ENCODE data around the gene ITPR2. TPM values are rescaled to one million over a fixed set of nuclear protein-coding genes. Genes with fewer than 3 reads are reported as not detected.

The ITPR2 gene
- total RNA-seq, 1 donor from 2014 or later: 63.4 TPM

DNA sequence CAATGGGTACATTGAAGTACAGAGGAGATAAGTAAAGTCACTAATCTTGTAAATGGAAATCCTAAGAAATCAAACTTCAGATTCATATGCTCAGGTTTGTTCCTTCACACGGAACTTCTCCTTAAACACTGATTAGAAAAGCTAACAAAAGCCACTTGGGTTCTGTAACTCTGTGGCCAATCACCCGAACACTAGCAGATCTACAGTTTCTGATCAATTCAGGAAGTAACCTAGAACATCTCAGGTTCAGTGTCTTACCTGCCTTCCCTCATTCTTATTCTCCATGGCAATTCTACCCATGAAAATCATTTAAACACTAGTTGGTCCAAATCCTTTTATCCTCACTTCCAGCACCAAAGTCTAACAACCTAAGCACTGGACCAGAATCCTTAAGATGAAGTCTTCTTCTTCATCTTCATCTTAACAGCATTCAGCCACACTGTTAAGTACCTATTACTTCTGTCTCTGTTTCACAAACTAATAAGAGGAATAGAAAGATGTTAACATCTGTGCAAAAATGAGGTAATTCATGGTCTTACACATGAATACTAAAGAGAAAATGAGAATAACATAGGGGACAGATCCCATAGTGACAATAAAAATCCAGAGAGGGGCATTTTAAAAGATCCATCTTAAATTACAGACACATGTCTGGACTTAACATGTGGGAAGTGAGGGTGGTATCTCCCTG, 453.1 kb downstream of the ITPR2 start:
- no peak for DNase-seq

DNA sequence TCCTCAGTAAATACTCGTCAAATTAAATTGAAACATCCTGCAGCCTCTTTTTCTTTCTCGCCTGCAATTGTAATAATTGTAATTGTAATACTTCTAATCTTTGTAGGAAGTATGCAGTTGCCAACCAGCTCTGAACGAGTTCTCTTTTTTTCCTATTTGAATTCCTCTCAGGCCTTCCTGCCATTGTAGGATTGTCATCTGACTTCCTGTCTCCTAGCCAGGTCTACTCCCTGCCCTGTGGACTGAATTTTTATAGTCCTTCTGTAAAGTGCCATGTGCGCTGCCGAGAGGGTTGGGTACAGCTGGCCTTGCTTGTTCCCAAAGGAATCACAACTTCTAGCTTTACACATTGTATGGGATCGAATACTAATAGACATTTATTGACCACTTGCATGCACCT, 454.3 kb downstream of the ITPR2 start:
- DNase-seq: no peak

DNA sequence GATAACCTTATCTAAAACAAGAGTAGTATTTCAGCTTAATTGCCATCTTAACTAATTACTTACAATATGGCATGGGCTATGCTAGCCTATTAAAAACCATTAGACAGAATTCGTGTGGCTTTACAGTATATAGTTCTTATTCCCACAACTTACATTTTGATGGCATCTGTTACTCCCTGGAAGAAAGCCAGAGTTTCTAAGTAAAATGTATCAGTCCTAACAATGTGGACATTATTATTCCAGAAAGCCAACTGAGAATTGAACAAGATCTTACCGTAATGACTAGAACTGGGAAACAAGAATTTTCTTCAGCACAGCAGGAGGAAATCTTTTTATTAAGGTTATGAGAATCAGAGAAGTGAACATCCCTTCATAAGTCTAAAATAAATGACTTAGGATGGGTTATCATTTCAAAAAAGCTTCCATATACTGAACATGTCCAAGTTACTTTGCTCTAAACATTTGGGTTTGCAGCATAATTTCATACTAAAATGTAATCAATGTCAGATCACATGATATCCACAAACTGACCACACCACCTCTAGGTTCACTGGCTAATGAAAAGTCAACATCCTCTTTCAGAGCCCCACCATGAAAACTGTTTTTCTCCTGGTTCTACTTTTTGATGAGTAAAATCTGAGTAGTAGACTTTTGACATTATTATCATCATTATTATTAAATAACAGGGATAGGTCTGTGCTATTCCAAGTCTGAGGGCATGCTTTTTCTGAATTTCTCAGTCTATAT, 457.9 kb downstream of the ITPR2 start:
- peak; percentile 52 for DNase-seq

DNA sequence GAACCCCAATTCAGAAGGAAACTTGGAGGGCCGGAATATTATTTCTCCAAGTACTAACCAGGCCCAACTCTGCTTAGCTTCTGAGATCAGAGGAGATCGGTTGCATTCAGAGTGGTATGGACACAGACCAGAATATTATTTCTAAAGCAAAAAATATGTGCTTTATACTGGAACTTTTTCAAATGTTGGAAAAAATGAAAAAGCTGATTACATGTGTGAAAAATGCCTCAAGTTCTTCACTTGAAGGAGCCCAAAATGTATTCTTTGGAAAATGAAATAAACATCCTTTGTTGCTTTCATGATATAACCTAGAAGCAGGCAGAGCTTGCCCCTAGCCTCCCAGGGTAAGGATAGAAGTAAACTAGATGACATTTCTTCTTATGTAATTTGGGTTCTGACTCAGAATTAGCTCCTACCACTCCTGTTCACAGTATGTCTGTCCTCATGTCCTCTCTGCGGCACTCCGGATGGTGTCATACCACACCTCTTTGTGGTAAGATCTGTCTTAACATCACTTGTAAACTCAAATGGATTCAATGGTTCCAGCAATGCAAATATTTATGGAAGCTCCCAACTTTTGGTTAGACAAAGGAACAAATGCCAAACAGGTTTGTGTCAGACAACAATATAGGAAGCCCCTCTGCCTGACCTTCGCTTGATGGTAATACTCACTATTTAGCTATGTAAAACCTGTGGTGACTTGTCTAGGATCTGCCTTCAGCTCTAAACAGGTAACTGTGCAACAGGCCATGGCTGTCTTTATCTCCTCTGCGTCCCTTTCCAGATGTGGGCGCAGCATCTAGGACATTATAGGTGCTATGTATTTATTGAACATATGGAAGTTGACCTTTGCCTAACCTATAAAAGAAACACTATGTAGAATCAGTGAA, 459.1 kb downstream of the ITPR2 start:
- no peak for DNase-seq

DNA sequence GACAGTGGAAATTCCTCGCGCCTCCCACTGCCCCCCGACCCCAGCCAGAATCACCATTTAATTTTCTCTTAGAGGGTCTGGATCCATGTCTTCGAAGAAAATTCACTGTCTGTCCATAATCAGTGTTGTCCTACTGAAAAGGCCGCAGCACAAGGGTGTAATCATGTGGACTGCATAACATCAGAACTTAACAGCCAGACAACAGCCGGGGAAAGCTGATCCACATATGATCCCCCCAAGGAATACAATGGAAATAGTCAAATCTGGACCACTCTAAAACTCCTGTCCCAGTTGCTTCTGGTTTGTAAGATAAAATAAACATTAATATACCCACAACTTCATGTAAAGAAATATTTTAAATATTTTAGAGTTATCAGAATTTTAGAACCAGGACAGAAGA, 460.1 kb downstream of the ITPR2 start:
- no peak for DNase-seq

DNA sequence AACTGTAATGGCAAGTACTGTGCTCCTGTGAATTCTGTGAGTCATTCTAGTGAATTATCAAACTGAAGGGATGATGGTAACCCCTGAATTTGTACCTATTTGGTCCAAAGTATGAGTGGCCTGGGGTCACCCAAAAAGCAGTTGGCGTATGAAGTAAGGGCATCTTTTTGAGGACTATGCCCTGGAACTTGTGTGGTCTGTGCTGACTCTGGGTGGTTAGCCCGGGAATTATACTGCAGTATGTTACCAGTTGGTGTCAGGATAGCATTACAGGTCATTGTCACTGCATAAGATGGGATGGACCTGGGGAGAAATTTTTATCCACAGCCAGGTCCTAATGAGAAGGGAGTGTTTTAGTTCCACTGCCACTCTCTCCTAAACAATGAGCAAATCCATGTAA, 462.9 kb downstream of the ITPR2 start:
- no peak for DNase-seq

DNA sequence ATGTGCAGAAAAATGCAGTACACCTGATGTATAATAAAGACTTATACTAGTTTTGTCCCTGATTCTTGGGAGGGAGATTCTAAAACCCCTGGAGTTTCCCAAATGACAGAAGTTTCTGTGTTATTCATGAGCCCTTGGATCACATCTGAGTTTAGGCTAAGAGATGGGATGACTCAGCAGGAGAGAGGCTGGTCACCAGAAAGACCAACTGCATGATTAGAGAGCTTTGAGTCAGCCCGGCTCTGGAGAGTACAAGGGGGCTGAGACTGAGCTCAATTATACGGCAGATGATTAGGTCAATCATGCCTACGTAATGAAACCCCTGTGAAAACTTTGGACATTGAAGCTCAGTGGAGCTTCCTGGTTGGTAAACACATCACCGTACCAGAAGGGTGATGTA, 463.4 kb downstream of the ITPR2 start:
- no peak for DNase-seq

DNA sequence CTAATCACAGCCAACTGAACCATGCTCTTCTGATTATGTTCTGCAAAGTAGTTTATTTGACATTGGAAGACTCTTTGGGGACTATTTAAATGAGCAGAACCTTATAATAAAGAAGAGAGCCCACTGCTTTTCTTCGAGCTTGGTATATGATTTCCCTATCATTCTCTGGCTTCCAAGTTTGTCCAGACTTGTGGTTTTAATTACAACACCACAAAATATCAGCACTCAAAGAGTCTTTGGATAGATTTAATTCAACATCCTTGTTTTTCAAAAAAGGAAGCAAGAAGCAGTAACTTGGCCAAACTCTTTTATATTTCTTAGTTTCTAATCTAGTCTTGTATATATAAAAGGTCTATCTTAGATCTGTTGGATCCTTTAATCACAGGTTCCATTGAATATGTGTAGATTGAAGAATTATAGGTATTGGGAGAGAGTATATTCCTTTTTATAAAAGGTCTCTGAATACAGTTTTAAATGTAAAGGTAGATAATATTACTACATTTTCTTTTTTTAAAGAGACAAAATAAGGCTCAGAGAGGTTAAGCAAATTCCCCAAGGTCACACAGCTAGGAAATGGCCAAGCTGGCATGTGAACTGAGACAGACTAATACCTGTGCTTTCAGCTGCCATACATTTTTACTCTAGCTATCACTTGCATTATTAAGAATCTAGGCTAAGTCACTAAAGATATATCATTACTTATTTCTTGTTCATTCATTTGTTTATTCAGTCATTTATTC, 464.8 kb downstream of the ITPR2 start:
- no peak for DNase-seq

DNA sequence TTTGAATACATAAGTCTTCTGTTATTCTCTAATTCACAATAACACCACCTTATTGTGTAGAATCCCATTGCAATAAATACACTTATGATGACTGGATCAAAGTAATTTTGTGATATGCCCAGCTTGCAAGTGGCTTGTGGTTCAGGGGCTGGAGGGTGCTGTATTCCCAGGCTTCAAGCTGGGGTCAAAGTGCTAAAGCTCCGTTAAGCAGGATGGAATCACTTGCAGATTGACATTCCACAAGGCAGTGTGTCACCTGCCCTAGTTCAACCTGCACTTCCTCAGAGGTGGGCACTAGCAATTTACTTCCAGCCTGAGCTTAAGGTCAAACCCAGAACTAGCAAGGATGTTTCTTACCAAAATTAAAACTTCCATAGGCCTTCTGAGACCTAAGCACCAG, 471.0 kb downstream of the ITPR2 start:
- DNase-seq: no peak

DNA sequence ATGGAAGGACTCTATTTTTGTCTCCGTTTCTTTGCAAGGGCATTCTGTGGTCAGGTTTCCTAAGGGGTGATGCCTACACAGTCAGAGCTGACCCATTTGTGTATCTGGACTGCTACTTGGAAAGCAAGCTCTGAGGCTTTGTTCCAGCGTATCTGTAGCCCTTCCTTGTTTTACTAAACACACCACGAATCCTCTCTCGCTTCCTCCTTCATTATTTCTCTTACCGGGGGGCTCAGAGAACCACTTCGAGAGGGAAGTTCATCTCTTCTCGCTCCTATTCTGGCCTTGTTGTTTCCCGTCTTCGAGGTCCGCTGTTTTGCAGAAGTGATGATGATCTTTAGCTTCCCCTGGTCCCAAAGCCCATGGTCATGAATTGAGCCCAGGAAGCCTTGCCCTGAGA, 472.9 kb downstream of the ITPR2 start:
- DNase-seq: no peak

DNA sequence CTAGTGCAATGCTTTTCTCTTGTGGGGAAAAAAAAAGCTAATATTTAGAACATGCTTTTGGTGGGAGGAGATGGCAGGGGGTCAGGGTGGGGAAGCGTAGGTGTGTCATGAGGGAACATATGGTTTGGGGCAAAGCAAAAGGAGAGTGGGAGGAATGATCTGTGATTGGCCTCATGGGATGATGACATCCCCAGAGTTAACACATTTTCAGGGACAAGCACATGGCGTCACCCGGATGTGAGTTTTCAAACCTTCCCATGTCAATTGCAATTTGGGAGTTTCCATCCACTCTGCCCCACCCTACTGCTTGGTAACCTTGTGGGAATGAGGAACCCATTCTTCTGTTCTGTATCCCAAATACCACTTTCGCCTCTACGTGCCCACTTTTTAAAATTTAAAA, 473.4 kb downstream of the ITPR2 start:
- no peak for DNase-seq

DNA sequence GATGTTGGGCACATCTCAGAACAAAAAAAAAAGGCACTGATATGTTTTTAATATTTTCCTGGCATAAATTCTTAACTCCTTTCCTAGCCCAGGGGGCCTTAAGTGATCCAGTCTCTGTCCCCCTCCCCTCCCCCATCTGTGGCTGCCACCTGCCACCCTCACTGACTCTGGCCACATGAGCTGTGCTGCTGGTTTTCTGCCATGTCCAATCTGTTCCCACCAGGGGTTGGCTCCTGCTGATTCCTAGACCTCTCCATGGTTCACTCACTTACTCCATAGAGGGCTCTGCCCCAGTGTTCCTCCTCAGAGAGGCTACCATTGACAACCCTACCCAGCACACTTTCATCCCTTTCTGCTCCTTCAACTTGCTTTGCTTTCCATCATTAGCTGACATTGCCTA, 474.3 kb downstream of the ITPR2 start:
- DNase-seq: no peak

DNA sequence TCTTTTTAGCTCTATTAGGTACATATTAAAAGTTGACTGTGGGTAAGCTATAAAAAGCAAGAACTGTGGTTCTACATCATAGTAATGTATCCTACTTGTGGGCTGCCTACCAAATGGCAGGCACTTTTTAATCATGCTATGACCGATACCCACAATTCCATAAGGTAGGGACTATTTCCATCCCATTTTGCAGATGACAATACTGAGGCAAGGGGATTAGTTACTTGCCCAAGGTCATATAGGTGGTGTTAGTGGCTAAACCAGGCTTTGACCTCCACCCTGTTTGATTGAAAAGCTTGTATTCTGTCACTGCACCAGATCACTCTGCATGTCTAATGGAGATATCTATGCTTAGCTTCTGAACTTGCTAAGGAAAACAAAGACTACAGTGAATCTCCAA, 485.7 kb downstream of the ITPR2 start:
- DNase-seq: no peak

DNA sequence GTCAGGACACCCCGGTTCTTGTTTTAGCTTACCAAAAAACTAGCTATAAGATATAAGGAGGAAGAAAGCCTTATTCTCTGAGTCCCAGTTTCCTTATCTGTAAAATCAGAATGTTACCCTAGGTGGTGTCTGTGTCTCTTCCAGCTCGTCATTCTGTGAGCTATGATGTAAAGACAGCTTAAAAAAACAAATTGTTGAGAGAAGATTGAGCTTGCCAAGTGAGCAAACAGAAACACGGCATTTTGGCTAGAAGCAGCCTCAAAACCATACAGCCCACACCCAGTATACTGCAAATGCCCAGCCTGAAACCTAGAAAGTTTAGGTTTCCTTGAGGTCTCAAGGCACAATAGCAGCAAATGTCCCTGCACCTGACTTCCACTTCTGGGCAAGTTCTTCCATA, 486.3 kb downstream of the ITPR2 start:
- no peak for DNase-seq

DNA sequence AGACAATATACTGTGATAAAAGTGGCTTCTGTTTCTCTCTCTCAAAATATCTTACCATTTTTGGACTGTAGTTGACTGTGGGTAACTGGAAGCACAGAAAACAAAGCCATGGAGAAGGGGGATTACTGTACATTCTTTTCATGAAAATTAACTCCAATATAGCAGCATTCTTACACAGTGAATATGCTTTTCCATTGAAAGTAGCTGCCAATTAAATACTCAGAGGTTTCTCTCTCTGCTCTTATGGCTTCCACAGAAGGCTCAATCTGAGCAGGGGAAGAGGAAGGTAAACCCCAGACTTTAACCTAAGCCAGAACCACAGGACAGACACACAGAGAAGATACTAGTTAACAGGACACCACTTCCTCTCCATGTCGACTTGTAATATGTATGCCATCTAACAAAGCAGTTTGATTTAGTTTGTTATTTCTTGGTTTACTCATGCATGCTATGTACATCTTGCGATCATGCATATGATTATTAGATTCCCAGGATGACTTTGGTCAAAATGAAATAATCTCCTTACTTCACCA, 487.5 kb downstream of the ITPR2 start:
- DNase-seq: no peak

DNA sequence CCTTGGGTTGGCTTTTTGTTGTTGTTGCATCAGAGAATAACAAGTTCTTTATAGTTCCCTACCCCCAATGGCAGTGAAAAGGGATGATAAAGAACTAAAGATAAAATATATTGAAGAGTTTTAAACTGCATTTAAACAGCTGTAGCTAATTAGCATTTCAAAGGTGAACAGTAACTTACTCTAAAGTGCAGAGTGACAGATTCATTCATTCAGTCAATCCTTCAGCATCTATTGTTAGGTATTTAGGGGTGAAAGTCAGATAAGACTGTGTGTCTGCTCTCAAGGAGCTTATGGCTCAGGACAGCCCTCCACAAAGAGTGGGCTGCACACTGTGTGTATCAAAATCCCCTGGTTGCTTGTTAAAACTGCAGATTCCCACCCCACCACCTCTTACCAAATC, 491.5 kb downstream of the ITPR2 start:
- DNase-seq: no peak

DNA sequence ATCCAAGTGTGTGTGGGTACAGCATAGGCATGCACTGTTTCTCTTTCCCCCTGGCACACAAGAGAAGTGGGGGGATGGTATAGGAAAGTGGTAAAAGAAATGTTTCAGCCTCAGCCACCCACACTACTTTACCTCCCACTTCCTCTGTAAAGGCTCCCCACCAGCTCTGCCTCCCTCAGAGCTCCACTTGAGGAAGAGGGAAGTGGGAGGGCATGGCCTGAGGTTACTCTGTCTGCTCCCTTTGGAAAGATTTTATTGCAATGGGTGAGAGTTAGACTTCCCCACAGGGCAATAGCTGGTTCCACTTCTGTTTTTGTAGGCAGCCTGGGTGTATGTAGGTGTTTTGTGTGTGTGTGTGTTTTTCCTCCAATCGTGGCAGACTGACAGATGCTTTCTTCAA, 492.3 kb downstream of the ITPR2 start:
- no peak for DNase-seq

DNA sequence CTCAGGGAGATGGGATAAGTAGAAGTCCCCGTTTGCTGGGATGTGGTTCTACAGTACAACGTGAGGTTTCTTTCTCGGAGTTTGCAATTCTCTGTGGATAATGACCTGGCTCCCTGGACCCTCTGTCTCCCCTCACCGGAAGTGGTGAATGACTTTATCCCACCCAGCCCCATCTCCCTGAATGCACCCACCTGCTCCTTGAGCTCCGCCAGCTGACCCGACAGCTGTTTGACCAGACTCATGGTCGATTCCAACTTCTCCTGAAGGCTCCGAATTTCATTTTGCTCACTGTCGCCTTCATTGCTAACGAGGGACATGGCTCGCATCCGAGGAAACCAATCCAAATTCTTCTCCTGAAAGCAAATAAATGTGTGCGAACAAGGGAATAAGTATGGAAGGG, 493.0 kb downstream of the ITPR2 start:
- DNase-seq: no peak

DNA sequence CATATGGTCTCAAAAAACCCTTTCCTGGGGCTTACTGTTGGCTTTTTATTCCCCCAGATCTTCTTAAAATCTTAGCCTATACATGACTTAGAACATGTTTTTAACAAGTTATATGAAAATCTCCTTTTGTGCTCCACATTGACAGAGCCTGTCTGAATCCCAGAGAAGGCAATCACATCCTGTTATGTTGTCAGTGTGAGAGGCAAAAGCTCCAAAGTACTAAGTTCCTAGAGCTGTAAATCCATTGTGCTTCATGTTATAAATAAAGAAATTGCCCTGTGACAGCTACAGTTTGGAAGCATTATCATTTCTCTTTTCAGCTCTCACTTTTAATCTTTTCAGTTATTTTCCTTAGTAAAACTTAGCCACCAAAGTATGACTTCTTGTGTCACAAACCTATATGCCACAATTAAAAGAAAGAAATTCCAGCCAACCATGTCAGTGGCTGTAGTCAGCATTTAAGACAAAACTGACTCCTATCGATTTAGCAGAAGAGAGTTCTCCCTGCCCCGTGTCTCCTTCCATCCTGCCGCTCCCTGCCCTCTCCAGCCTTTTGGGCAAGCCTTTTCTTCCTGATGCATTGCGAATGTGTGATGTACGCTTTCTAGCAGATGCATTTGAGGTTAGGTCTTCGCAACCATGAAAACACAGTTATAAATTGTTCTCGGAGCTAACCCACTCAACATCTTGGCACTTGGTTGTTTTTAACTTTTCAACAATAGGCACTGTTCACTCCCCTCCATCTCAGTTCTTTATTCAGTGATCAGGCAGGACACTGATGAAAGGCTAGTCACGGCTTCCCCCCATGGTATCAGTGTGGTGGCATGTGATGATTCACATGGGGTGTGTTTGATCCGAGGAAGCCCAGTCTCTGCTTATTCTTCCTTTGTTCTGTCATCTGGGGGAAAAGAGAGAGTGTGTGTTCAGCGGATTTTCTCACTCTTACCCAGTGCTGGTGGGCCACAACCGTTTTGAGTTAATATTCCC, 494.1 kb downstream of the ITPR2 start:
- DNase-seq: no peak

DNA sequence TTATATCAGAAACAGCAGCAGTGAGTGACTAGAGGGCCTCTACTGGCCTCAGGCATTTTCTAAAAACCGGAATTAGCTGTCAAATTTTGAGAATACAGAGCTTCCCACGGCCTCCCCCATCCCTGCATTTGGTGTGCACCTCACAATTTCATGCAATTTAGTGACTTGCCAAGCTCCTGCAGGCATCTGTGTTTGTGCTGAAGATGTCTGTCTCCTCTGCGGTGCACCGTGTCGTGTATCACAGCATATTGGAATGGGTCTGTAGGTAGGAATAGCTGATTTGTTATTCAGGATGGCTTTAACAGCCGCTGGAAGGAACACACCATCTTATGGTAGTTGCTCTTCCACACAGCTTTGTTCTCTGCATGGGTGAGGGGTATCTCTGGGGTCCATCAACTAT, 497.3 kb downstream of the ITPR2 start:
- no peak for DNase-seq

DNA sequence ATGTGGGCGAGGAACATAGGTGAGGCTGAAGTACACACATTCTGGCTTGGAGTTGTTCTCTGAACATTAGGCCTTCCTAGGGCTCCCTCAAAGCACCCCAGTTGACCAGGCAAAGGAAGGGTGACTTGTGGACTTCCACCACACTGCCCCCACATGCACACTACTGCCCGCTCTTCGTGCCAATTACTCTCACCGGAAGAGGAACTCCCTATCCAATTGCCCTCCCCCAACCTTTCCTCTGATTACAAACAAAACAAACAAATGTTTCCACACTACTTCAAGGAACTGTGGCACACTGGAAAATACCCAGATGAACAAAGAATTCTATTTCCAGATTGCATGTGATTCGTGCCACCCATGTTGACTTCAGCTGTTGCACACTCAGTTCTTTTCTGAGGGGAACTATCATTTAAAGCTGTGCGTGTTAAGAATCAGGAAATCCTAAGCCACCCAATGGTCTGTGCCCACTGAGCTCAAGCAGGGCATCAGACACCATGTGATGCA, 498.3 kb downstream of the ITPR2 start:
- DNase-seq: no peak
